Fibroblast of lung (primary cell): Measurements from ENCODE around the gene LRRC74A. TPM values are rescaled to one million over a fixed set of nuclear protein-coding genes. Genes with fewer than 3 reads are reported as not detected.

ENCODE experiments used
- DNase-seq, 2 donors: peaks; one replicate each; pipeline versions ENCODE4 v3.0.0 to v3.0.0-alpha.2; 2010; ENCODE audit warnings: low read depth in 2 of 2
- H2AFZ ChIP-seq: 2 replicates; pipeline ENCODE4 v1.5.1; 2012; ENCODE audit warnings: low read length, control low read depth, inconsistent platforms
- H3K27ac ChIP-seq: 2 replicates; pipeline ENCODE4 v1.5.1; 2011; ENCODE audit warnings: low read length, control low read depth; ENCODE audit not compliant: insufficient read depth
- H3K27me3 ChIP-seq: 2 replicates; pipeline ENCODE4 v1.5.1; 2011; ENCODE audit warnings: mild to moderate bottlenecking, low read length; ENCODE audit not compliant: control insufficient read depth, insufficient read depth
- H3K36me3 ChIP-seq: 2 replicates; pipeline ENCODE4 v1.5.1; 2011; ENCODE audit warnings: low read length; ENCODE audit not compliant: control insufficient read depth, insufficient read depth
- H3K4me1 ChIP-seq: 2 replicates; pipeline ENCODE4 v1.5.1; 2011; ENCODE audit warnings: low read length; ENCODE audit not compliant: control insufficient read depth, insufficient read depth; ENCODE audit errors: extremely low read depth
- H3K4me2 ChIP-seq: 2 replicates; pipeline ENCODE4 v1.5.1; 2011; ENCODE audit warnings: low read length, control low read depth; ENCODE audit not compliant: insufficient read depth; ENCODE audit errors: extremely low read depth
- H3K4me3 ChIP-seq, 4 experiments: fragments of 200-600 bp in 1 of 4; sonication (generic) in 1 of 4; replicated peaks in 1 of 4; 2 replicates each; pipeline ENCODE4 v1.5.1; 2011 to 2016; ENCODE audit warnings: low read length in 4 of 4, low read depth in 3 of 4, mild to moderate bottlenecking in 3 of 4, control low read depth in 2 of 4, inconsistent platforms in 1 of 4, mixed read lengths in 1 of 4; ENCODE audit not compliant: insufficient read depth in 1 of 4; ENCODE audit errors: control extremely low read depth in 1 of 4
- H3K79me2 ChIP-seq: 2 replicates; pipeline ENCODE4 v1.5.1; 2012; ENCODE audit warnings: mild to moderate bottlenecking, low read length, inconsistent platforms; ENCODE audit not compliant: control insufficient read depth, insufficient read depth
- H3K9ac ChIP-seq: 2 replicates; pipeline ENCODE4 v1.5.1; 2011; ENCODE audit warnings: mild to moderate bottlenecking, low read length, control low read depth; ENCODE audit not compliant: insufficient read depth
- H3K9me3 ChIP-seq: 2 replicates; pipeline ENCODE4 v1.5.1; 2012; ENCODE audit warnings: low read depth, low read length; ENCODE audit not compliant: control insufficient read depth, insufficient read depth
- H4K20me1 ChIP-seq: 2 replicates; pipeline ENCODE4 v1.5.1; 2011; ENCODE audit warnings: low read length; ENCODE audit not compliant: control insufficient read depth, insufficient read depth; ENCODE audit errors: extremely low read depth
- CTCF ChIP-seq, 2 donors: IDR thresholded peaks in 1 of 2; conservative IDR thresholded peaks in 1 of 2; 1 replicate in 1 of 2; 2 replicates in 1 of 2; pipeline ENCODE4 v1.5.1; 2011 to 2012; ENCODE audit warnings: low read length in 2 of 2, control low read depth in 1 of 2, inconsistent platforms in 1 of 2, low read depth in 1 of 2, mild to moderate bottlenecking in 1 of 2
- EZH2 ChIP-seq: IDR thresholded peaks from 2 replicates; pipeline ENCODE4 v1.5.1; 2012; ENCODE audit warnings: low read length, control low read depth, mild to moderate bottlenecking; ENCODE audit errors: missing control alignments
- polyA plus RNA-seq, 2 donors: library from polyadenylated mRNA; depleted of rRNA in 1 of 2; stranded (reverse) in 1 of 2; unstranded in 1 of 2; fragments of >200 nt; gene quantifications; 2 replicates each; pipeline ENCODE4 v1.2.1, GENCODE V29; 2011 to 2012; ENCODE audit warnings: missing spikeins in 1 of 2
- total RNA-seq: library from RNA; depleted of rRNA; stranded (reverse); fragments of >200 nt; gene quantifications from 2 replicates; pipeline ENCODE4 v1.2.1, GENCODE V29; 2014

LRRC74A gene
- total and polyA plus RNA-seq, 2 donors (not counting 1 experiment from before 2014, with no cell fraction given): not detected

- Histone ChIP-seq H3K9me3 (no peaks in the 10 kb centered on the region), H3K4me2 (no peak overlapping the region), H3K79me2 (no peaks in the 10 kb centered on the region), H3K4me1 (no peaks in the 10 kb centered on the region), H3K9ac (no peak overlapping the region), H3K36me3 (no peaks in the 10 kb centered on the region), H3K27ac (no peak overlapping the region), H4K20me1 (no peaks in the 10 kb centered on the region), H2AFZ (no peak overlapping the region), H3K27me3 (peaks cover 3% of the 10 kb centered on the region), H3K4me3 (no peak overlapping the region)
- TF ChIP-seq EZH2: no peak
- TF ChIP-seq CTCF (conservative IDR thresholded peaks at IDR 0.05 in 1 of 2, IDR thresholded peaks at IDR 0.05 in 1 of 2; ENCODE audit: low read depth in 1 of 2, low read length in 2 of 2): peak; percentile 92 to 97
- peak; percentile 55 to 79 for DNase-seq
Measured at GRCh38 chr14:76876076-76876475, 49.9 kb downstream of the LRRC74A start.

- no peaks in the 10 kb centered on the region for H3K9me3 ChIP-seq
- peaks cover 6% of the 10 kb centered on the region for H3K27me3 ChIP-seq
- no peak for DNase-seq
- no peak overlapping the region for H3K4me2 ChIP-seq
- H3K4me1 ChIP-seq: no peaks in the 10 kb centered on the region
- H2AFZ ChIP-seq: no peak overlapping the region
- no peak overlapping the region for H3K9ac ChIP-seq
- H3K36me3 ChIP-seq: no peaks in the 10 kb centered on the region
- H3K79me2 ChIP-seq: no peaks in the 10 kb centered on the region
- no peak overlapping the region for H3K4me3 ChIP-seq
- TF ChIP-seq CTCF (conservative IDR thresholded peaks at IDR 0.05 in 1 of 2, IDR thresholded peaks at IDR 0.05 in 1 of 2; ENCODE audit: low read depth in 1 of 2, low read length in 2 of 2): no peak
- no peak for TF ChIP-seq EZH2
- no peak overlapping the region for H3K27ac ChIP-seq
- no peaks in the 10 kb centered on the region for H4K20me1 ChIP-seq
Measured at GRCh38 chr14:76877871-76878270, 51.7 kb downstream of the LRRC74A start.

- no peaks in the 10 kb centered on the region for H3K36me3 ChIP-seq
- no peak for DNase-seq
- peaks cover 6% of the 10 kb centered on the region for H3K27me3 ChIP-seq
- H3K27ac ChIP-seq: no peak overlapping the region
- H3K4me1 ChIP-seq: no peaks in the 10 kb centered on the region
- no peaks in the 10 kb centered on the region for H3K9me3 ChIP-seq
- H3K4me3 ChIP-seq: no peak overlapping the region
- H2AFZ ChIP-seq: no peak overlapping the region
- no peak overlapping the region for H3K9ac ChIP-seq
- no peaks in the 10 kb centered on the region for H4K20me1 ChIP-seq
- TF ChIP-seq CTCF (conservative IDR thresholded peaks at IDR 0.05 in 1 of 2, IDR thresholded peaks at IDR 0.05 in 1 of 2; ENCODE audit: low read depth in 1 of 2, low read length in 2 of 2) (no peak), EZH2 (no peak)
- no peaks in the 10 kb centered on the region for H3K79me2 ChIP-seq
- H3K4me2 ChIP-seq: no peak overlapping the region
Measured at GRCh38 chr14:76880449-76880848, 54.2 kb downstream of the LRRC74A start.
